OCI-LY1 (cell line): ENCODE data around the gene ATP8A1.

Experiments used
- CTCF ChIP-seq: fragments of 200-600 bp; sonication (generic), shearing (Covaris generic); IDR thresholded peaks from 2 replicates; pipeline ENCODE4 v1.5.1; 2017; ENCODE audit warnings: mild to moderate bottlenecking, antibody characterized with exemption, low read length, moderate library complexity, mixed read lengths
- EZH2 ChIP-seq: fragments of 200-600 bp; sonication (generic), shearing (Covaris generic); IDR thresholded peaks from 2 replicates; pipeline ENCODE4 v1.8.0; 2017; ENCODE audit warnings: borderline replicate concordance, mixed run types, mild to moderate bottlenecking, antibody characterized with exemption, low read length, moderate library complexity, mixed read lengths

DNA sequence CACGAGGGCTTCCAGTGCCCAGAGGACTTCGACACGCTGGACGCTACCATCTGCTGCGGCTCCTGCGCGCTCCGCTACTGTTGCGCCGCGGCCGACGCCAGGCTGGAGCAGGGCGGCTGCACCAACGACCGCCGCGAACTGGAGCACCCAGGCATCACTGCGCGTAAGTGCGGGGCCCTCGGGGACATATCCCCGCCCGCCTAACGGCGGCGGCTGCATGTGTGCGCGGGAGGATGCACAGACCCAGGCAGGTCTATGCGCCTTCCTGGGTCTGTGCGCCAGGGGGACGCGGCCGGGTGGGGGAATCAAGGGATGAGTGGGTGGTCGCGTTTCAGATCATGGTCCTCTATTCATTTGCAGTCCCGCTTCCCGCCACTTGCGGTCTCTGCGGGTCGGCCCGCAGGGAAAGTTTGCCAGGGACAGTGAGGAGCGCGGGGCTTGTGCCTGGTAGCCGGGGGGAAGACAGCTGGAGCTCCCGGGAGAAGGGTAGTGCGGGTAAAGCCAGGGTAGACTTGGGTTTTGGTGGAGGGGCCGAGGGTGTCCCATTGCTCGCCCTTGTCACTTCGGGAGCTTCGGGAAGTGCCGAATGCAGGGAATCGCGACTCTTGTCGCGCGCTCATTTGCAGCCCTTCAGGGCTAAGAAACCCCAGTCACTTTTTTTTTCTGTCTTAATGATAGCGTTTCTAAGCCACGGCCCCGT is 258.6 kb downstream of the ATP8A1 start:
- TF ChIP-seq CTCF (no peak), EZH2 (no peak)
